Hematopoietic multipotent progenitor cell treated with erythropoietin and hydrocortisone succinate and interleukin-3 and kit ligand, for 4 days (in vitro differentiated cells): ENCODE data around the gene RABGAP1L.
"Not testable (repeated sequence)": the region's sequence is repeated elsewhere in the genome, so short reads cannot be mapped to it uniquely, and the experiment has no call there.

ENCODE experiments used
- DNase-seq: peaks from one replicate; pipeline ENCODE4 v3.0.0-alpha.2; 2015

RABGAP1L gene

GRCh38 chr1:174623324-174624035 lies 464.2 kb downstream of the RABGAP1L start:
- DNase-seq = no peak

GRCh38 chr1:174626031-174627025 lies 467.0 kb downstream of the RABGAP1L start:
- DNase-seq = no peak

- DNase-seq = no peak
Measured at GRCh38 chr1:174637487-174637886, 478.2 kb downstream of the RABGAP1L start.

- no peak for DNase-seq
Measured at GRCh38 chr1:174639461-174639860, 480.1 kb downstream of the RABGAP1L start.

DNA sequence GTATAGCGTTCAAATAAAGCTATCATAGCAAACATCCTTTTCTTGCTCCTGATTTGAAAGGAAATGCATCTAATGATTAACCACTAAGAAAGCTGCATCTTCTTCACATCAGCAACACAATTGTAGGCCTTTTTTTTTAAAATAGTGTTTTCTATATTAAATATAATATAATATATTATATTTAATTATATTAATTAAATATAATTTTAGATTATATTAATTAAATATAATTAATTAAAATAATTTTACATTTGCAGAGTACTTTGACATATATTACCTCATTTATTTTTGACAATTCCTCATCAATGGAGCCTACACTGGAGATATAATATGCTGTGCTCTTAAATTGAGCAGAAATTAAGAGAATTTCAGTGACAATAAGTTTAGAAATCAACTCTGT lies 481.5 kb downstream of the RABGAP1L start:
- DNase-seq = no peak

- DNase-seq = no peak
Measured at GRCh38 chr1:174642393-174642792, 483.1 kb downstream of the RABGAP1L start.

- DNase-seq = no peak
Measured at GRCh38 chr1:174643206-174643605, 483.9 kb downstream of the RABGAP1L start.

DNA sequence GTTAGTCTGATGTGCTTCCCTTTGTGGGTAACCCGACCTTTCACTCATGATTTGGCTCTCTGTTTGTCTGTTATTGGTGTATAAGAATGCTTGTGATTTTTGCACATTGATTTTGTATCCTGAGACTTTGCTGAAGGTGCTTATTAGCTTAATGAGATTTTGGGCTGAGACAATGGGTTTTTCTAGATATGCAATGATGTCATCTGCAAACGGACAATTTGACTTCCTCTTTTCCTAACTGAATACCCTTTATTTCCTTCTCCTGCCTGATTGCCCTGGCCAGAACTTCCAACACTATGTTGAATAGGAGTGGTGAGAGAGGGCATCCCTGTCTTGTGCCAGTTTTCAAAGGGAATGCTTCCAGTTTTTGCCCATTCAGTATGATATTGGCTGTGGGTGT lies 490.3 kb downstream of the RABGAP1L start:
- DNase-seq = not testable (repeated sequence)

- no peak for DNase-seq
Measured at GRCh38 chr1:174652569-174653280, 493.4 kb downstream of the RABGAP1L start.

GRCh38 chr1:174654560-174654959 lies 495.2 kb downstream of the RABGAP1L start:
- no peak for DNase-seq

DNA sequence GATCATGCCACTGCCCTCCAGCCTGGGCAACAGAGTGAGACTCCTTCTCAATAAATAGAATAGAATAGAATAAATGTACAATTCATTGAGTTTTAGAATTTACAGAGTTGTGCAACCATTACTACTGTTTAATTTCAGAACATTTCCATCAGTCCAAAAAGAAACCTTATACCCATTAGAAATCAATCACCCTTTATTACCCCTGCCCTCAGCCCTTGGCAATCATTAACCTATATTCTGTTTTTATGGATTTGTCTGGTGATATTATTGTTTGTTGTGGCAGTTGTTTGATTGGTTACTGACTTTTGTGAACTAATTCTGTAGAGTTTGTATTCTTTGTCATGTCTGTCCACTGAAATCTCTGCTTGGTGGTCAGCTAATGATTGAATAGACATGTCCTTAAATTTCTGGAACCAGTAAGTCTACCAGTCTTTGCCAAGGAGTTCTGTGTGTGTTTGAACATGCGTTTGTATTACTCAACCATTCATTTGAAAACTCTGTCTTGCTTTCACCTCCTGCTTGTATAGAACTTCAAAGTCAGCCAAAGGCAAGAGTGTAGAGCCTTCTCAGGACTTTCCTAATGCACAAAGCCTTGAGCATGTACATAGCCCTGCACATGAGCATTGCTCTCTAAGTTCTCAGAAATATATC lies 497.2 kb downstream of the RABGAP1L start:
- no peak for DNase-seq

DNA sequence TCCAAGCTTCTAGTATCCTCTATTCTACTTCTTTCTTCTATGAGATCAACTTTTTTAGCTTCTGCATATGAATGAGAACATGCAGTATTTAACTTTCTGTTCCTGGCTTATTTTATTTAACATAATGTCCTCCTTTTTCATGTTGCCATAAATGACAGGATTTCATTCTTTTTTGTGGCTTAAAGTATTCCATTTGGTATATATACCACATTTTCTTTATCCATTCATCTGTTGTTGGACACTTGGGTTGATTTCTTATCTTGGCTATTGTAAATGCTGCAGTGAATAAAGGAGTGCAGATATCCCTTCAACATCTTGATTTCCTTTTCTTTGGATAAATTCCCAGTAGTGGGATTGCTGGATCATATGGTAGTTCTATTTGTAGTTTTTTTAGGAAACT lies 498.1 kb downstream of the RABGAP1L start:
- no peak for DNase-seq

GRCh38 chr1:174657893-174658292 lies 498.6 kb downstream of the RABGAP1L start:
- no peak for DNase-seq

DNA sequence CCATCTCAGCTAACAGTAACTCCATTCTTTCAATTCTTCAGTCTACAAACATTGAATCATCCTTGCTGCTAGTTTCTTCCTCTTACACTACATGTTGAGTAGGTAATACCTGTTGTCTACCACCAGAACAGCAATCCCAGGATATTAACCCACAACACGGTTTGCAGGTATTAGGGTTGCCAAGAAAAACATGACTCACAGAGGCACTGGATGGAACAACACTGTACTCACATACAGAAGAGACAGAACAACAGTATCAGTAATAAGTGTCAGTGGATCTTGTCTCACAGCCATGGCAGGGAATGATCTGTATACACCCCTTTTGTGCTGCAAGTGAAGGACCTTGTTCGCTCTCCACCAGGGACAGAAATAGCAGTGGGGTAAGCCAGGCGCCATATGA lies 500.5 kb downstream of the RABGAP1L start:
- DNase-seq = no peak

DNA sequence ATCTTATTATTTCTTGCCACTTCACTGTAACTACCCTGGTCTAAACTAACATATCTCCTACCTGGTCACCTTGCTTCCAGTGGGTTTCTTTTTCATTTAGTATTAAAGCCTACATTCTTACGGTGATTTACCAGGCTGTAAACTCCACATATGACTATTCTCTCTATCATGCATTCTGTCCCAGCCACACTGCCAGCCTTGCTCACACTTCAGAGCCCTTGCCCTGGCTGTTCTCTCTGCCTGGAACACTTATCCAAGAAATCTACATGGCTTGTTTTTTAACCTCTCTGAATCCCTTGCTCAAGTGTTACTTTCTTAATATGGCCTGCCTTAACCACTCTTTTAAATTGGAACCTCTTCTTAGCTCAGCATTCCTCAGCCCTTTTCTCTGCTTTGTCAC lies 501.2 kb downstream of the RABGAP1L start:
- DNase-seq = no peak

- DNase-seq = no peak
Measured at GRCh38 chr1:174663358-174663757, 504.0 kb downstream of the RABGAP1L start.

GRCh38 chr1:174666248-174666647 lies 506.9 kb downstream of the RABGAP1L start:
- no peak for DNase-seq

- DNase-seq = no peak
Measured at GRCh38 chr1:174671826-174672225, 512.5 kb downstream of the RABGAP1L start.

GRCh38 chr1:174676856-174677255 lies 517.5 kb downstream of the RABGAP1L start:
- DNase-seq = no peak

GRCh38 chr1:174678657-174679056 lies 519.3 kb downstream of the RABGAP1L start:
- no peak for DNase-seq

- DNase-seq = no peak
Measured at GRCh38 chr1:174680101-174680500, 520.8 kb downstream of the RABGAP1L start.

DNA sequence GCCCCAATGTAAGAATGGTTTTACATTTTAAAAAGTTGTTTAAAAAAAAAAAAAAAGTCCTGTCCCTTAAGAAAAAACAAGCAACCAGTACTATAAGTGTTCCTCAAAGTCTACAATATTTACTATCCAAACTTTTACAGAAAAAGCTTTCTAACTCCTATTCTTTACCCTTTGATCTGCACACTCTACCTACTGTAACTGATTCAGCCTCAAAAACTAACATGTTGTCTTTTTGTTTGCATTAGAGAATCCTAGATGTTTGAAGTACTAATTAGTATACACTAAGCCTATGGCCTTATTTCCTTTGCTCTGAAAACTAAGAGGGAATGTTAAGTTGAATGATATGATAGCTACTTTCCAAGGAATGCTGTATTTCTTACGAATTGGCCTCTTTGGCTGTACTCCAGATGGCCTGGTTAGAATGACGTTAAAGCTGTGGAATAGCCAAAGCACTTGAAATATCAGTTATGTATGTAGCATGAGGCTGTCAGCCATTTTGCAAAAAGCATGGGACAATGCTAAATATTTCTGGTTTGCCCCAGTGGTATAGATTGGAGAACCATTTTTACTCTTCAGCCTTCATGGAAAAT lies 523.2 kb downstream of the RABGAP1L start:
- DNase-seq = no peak
